Activated CD8-positive, alpha-beta memory T cell treated with anti-CD3 and anti-CD28 coated beads for 4 hours (primary cell): Measurements from ENCODE around the gene SSBP3.
"Not testable (repeated sequence)": the region's sequence is repeated elsewhere in the genome, so short reads cannot be mapped to it uniquely, and the experiment has no call there.

Experiments
- DNase-seq, 2 donors: peaks; one replicate each; pipeline ENCODE4 v3.0.0-alpha.2; 2020; ENCODE audit warnings: low read depth in 2 of 2

SSBP3 gene

GRCh38 chr1:54392401-54392800 is 13.8 kb downstream of the SSBP3 start:
- DNase-seq: no peak

DNA sequence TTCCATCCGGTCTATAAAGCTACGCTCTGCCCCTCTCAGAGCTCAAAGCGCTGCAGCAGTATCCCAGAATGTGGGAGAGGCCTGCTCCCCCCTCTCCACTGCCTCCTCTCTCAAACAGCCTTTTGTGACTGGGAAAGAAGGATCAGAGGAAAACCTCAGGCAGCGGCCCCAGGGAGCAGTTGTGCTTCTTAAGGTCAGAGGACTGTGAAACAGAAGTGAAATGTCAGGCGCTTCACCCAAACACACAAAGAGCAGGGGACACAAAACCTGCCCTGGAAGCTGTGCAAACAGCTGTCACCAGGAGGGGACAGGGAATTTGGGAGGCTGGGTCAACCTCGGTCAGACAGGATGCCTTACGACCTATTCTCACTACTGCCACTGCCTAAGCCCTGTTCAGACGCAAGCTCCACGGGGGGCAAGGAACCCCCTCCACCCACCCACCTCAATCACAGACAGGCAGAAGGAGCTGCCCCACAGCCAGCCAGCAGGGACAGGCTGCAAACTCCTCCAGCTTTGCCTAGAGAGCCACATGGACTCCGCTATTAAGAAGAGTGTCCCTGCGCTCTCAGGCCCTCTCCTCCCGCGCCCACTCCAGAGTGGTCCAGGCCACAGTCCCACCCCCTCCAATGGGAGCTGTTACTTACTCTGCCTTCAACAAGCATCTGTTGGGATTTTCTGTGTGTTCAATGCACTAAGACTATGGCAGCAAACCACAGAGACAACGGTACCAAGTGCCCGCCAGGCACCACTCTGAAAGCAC is 14.6 kb downstream of the SSBP3 start:
- DNase-seq: no peak

- DNase-seq: no peak
Observed at GRCh38 chr1:54390655-54391054, 15.5 kb downstream of the SSBP3 start.

DNA sequence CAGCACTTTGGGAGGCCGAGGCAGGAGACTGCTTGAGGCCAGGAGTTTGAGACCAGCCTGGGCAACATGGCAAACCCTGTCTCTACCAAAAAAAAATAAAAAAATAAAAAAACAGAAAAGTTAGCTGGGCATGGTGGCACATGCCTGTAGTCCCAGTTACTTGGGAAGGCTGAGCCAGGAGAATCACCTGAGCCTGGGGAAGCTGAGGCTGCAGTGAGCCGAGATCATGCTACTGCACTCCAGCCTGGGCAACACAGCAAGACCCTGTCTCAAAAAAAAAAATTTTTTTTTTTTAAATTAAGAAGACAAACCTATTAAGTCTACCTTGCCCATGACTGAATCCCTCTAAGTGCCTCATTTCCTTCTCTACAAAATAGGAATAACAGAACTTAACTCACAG is 16.6 kb downstream of the SSBP3 start:
- DNase-seq: not testable (repeated sequence)

DNA sequence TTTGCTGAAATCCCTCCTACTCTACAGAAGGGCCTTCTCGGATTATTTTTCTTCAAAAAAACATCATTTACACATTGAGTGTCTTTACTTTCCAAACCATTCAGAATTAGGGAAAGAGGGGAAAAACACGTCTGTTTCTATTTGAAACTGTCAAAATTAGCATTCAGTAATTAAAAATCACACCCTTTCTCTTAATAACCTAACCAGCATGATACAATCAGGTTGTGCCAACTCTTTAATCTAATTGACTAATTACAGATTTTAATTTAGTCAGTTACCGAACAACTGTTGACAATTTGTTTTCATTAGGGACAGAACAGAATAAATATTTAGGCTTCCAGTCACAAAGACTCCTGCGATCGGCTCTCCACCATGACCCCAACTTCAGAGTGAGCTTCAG is 18.8 kb downstream of the SSBP3 start:
- no peak for DNase-seq

DNA sequence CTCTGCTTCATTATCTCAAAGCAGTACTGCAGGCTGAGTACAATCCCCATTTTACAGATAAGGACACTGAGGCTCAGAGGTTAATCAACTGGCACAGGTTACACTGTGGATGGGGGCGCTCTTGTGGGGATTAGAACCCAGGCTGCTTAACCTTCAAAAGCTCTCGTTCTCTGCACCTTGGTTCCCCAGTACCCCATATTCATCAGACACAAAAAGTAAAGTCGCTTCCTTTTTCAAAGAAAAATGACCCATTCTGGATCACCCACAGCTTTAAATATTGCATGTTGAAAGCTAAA is 20.5 kb downstream of the SSBP3 start:
- no peak for DNase-seq

DNA sequence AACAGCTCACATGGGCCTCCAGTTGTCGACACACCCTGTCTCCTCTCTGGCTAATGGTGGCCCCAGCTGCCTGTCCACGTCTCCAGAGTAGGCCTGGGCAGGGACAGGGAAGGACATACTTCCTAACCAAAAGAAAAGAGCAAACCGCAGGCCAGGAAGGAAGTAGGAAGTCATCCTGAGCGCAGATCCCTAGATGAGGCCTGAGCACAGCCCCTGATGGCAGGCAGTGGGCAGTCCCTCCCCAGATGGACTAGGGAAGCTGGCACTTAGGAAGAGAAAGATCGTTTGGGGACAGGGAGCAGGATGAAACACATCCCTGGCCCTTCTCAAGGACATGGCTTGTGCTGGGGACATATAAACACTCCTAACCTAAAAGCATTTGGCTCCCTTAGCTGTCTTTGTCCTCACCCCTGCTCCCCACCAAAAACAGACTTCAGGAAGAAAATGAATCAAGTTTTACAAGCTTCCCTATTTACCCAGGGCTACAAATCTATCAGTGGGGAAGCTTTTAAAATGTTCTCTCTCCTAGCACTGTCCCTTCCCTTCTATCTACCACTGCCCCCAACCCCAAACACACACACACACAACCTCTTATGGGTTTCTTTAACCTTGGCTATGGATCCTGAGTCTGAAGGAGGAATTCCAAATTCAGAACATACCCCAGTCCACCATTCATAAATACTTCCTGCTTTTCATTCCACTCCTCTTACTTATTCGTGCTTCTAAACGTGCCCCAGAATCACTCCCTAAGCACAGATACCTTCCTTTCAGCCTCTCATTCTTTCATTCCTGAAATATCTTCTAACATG is 21.1 kb downstream of the SSBP3 start:
- DNase-seq: no peak

GRCh38 chr1:54384471-54384870 is 21.7 kb downstream of the SSBP3 start:
- no peak for DNase-seq

DNA sequence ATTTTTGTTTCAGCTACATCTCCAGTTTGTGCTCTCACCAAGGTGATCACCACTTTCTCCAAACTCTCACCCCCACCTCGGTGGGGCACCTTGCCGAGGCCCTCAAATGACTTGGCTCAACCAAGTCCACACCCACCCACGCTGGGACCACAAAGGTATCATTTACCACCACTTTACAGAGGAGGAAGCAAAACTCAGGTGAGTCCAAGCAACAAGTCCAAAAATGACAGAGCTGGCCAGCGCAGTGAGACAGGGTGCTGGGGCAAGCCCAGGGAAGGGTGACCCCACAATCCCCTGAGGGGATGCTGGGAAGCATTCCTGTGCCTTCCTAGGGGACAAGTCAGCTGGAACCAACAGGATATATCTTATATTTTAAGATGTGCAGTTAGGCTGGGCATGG is 24.7 kb downstream of the SSBP3 start:
- no peak for DNase-seq

DNA sequence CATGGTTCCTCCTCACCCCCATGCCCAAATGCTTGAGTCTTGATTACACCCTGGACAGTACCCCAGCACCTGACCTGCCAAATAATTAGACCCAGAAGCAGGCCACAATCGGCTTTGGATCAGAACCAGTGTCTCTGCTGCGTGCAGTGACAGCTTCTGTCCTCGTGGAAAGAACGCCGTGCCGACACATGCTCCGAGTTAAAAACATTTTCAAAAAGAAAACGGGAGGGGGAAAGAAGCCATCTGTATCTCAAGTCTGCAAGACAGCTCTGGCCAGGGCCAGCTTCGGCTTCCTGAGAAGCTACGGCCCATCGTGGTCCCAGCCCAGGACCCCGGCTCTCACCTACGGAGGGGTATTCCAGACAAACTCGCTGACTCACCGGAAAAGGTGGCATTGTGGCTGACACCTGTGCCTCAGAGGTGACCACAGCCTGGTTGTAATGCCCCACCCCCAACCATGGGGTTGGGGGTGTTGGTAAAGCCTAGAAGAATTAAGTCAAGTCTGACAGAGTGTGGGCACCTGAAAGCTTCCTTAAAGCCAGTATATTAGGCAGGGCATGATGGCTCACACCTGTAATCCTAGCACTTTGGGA is 25.8 kb downstream of the SSBP3 start:
- no peak for DNase-seq

DNA sequence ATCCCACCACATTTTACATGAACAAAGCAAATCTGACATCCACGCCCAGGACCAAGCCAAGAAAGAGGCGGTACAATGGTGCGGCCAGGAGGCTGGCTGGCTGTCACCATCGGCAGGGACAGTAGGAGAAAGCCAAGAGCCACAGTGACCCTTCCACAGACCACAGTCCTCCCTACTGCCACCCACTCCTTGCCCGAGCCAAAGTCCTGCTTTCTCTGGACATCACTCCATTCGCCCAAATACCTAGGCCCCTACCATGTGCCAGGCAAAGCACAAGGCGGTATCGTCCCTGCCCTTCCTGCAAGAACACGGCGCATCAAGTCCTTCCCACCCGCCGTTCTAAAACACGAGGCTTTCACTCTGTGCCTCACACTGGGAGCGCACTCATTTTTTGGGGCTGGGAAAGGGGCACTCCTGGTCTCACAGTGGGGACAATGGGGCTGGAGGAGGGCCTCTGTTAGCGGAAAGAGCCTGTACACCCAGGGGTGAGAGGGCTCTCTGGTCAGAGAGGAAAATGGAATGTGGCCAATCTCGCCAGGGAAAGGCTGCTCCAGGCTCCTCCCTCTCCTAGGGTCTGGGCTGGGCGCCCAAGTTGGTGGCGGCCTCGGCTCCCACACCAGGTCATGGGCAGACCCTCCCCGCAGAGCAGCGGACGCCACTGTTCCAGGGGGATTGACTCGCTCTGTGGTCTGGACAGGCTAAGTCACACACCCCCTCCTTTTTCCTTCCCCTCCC is 26.5 kb downstream of the SSBP3 start:
- DNase-seq: no peak

DNA sequence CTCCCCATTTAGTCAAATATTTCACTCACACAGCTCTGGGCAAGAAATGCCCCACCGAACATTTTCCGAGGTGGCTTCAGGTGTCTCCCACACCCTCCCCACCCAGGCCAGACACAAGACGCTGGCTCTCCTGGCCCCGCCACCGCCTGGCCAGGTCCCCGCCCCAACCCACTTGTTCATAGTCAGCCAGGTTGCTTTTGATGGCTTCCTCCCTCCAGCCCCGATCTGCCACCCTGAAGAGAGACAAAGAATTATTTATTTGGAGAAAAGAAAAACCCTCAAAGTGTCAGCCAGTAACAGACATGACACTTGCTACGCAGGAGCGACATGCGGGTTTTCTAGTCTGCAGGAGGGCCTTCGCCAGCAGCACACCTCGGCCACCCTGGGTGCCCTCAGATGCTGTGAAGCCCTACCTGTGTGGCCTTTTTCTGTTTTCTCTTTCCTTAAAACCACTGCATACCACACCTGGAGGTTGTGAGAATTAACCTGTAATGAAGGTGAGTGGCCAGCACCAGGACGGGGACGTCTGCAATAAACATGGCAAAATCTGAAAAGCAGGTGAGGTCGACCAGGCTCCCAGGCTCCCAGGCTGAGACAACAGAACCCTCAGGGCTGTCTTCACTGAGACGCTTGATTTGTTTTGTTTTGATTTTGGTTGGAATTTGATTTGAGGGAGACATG is 27.2 kb downstream of the SSBP3 start:
- DNase-seq: no peak

DNA sequence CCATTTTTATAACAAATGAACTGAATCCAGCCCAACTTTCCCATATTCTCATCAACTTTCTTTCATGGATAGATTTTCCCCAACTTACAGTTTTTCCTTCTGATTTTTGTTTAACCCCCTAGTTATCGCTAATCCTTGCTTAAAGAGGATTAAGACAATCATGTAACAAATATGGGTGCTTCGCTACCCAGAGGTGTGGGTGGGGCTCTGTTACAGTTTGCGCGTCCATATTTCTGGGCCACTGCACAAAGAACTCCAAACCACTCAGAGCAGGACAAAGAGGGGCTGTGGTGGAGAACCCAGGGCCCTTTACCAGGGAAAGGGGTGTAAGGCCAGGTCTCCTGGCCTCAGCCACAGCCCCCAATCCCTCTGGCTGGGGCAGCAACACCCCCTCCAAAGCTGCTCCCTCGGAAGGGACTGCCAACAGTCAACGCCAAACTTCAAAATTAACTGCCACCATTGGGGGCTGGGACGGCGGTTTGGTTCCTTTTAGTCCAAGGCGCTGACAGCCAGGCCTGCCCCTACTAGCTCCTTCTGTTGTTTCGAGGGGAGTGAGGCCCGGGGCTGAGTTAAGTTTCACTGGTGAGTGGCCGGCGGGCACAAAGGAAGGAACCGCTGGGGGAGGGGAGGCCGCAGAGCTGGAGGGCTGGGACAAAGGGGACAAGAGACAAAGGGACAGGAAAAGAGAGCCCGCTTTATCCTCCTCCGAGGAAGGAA is 27.9 kb downstream of the SSBP3 start:
- no peak for DNase-seq

- DNase-seq: no peak
Observed at GRCh38 chr1:54377040-54377691, 29.0 kb downstream of the SSBP3 start.

DNA sequence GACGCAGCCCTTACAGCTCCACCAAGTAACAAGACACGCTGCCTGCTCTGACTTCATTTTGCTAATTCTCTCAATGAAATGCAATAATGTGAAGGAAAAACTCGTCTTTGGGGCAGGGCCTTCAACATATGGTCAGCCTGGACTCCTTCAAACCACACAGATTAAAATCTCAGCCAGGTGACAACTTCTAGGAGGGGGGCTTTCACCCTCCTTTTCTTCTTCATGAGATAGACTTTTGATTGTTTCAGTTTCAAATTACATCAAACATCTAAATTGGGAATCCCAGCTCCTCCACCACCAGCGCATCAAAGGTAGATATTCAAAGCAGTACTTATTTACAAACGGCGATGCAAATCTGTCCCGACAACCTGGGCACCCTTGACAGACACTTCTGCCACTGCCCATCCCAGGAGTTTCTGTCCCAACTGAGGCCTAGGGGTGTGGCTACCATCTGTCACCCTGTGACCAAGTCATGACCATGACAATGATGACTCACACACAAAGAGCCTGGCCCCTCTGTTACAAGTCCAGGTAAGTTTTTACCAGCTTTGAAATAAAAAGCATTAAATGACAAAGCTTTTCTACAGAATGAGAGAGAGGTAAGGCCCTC is 29.7 kb downstream of the SSBP3 start:
- no peak for DNase-seq

DNA sequence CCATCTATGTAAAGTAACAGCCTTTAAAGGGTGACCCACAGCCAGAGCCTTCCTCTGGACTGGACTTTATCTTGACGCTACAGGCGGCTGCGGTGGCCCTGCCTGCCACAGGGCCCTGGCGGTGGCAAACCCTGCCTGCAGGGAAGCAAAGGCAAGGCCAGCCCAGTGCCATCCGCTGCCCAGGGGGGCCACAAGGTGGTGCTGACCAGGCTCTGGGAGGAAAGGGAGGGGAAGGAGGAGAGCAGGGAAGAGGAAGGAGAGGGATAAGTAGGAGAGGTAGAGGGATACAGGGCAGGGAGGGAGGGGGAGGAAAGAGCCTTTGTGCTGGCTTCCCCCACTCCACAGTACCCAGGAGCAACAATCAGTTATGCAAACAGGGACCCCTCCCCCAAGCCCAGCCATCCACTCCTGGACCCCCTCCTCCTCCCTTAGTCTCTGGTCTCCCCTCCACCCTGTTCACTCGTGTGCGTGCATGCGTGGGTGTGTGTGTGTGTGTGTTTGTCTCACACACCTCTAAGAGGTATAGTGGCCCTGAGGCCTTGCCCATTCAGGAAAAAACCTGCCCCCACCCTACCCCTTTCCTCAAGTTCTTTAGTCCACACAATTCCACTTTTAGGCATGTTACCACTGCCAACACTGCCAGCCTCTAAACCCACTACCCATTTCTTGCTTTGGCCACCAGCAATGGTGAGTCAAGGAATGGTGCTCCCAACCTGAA is 30.3 kb downstream of the SSBP3 start:
- DNase-seq: no peak

DNA sequence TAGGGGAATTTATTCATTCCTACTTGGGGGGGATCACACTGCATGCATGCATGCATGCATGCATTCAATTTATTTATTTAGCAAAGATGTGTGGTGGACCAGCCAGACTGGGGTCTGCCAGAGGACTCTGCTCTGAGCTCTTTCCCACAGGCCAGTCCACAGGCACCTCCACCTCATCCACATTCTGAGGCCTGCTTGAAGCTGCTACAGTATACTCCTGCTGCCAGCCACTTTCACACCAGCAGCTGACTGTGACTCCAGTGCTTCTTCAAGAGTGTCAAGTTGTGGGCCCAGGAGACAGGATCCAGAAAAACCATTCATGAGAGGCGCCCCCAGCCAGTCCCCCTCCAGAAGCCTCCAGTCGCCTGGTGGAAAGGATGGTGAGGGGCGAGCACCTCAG is 30.9 kb downstream of the SSBP3 start:
- no peak for DNase-seq

DNA sequence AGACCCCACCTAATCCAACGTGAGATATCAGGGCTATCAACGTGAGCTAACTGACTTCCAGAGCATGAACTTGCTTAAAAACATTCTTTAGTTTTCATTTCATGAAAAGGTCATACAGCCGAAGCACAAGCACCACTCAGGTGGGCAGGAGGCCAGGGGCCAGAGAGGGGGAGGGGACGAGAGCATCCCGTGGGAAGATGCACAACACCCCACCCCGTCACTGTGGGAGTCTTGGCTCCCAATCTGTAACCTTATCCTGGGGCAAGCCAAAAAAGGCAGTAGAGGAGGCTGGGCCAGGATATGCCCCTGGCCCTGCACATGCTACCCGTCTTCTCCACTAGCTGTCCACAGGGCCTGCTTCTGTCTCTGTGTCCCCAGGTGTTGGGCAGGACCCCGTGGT is 31.4 kb downstream of the SSBP3 start:
- DNase-seq: no peak

DNA sequence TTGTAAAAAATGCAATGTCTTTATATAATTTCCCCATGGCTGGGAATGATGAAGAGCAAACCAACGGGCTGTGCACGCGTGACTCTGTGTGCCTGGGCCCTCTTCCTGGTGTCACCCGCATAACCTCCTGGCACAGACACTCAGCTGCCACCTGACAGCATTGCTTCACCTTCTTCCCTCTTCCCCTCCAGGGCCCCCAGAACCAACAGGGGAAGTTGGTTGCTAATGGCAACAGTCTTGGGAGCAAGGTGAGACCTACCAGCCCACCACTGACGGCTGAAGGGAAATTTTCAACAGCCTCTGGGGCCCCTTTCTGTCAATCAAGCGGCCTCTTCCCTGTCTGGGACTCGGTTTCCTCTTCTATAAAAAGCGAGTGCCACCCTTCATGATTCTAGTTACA is 33.2 kb downstream of the SSBP3 start:
- DNase-seq: no peak

DNA sequence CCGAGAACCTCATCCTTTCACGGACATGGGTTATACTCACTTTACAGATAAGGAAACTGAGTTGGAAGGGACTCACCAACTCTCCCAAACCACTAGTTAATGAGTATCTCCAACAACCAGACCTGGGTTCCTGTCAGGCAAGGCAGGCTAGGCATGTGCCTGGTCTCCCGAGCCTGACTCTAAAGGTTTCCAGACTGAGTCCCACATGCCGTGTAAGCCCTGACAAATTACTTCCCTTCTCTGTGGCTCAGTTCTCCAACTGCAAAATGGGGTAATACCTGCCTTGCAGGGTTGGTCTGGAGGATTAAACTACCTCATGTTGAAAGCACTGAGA is 34.3 kb downstream of the SSBP3 start:
- DNase-seq: no peak
